Activated CD8-positive, alpha-beta memory T cell treated with anti-CD3 and anti-CD28 coated beads for 4 hours (primary cell): ENCODE data around the gene HNF4A.

ENCODE experiments used
- DNase-seq, 2 donors: peaks; one replicate each; pipeline ENCODE4 v3.0.0-alpha.2; 2020; ENCODE audit warnings: low read depth in 2 of 2

The HNF4A gene

GRCh38 chr20:44442298-44443070 lies 87.0 kb downstream of the HNF4A start:
- no peak for DNase-seq

- no peak for DNase-seq
Measured at GRCh38 chr20:44445742-44446710, 90.5 kb downstream of the HNF4A start.

GRCh38 chr20:44447827-44448419 lies 92.4 kb downstream of the HNF4A start:
- no peak for DNase-seq

- no peak for DNase-seq
Measured at GRCh38 chr20:44448753-44449546, 93.5 kb downstream of the HNF4A start.

- no peak for DNase-seq
Measured at GRCh38 chr20:44449864-44450263, 94.4 kb downstream of the HNF4A start.

GRCh38 chr20:44450281-44450889 lies 94.9 kb downstream of the HNF4A start:
- no peak for DNase-seq

- no peak for DNase-seq
Measured at GRCh38 chr20:44450903-44451450, 95.5 kb downstream of the HNF4A start.

- no peak for DNase-seq
Measured at GRCh38 chr20:44454306-44454963, 98.9 kb downstream of the HNF4A start.

- DNase-seq: no peak
Measured at GRCh38 chr20:44455126-44455525, 99.6 kb downstream of the HNF4A start.

GRCh38 chr20:44456611-44457010 lies 101.1 kb downstream of the HNF4A start:
- no peak for DNase-seq

- DNase-seq: no peak
Measured at GRCh38 chr20:44457016-44457415, 101.5 kb downstream of the HNF4A start.

GRCh38 chr20:44459271-44459670 lies 103.8 kb downstream of the HNF4A start:
- DNase-seq: no peak

GRCh38 chr20:44460795-44461141 lies 105.3 kb downstream of the HNF4A start:
- DNase-seq: no peak

- DNase-seq: no peak
Measured at GRCh38 chr20:44461142-44461802, 105.8 kb downstream of the HNF4A start.

GRCh38 chr20:44461803-44462174 lies 106.3 kb downstream of the HNF4A start:
- DNase-seq: no peak

GRCh38 chr20:44463466-44463865 lies 108.0 kb downstream of the HNF4A start:
- no peak for DNase-seq

- no peak for DNase-seq
Measured at GRCh38 chr20:44464514-44464913, 109.0 kb downstream of the HNF4A start.

GRCh38 chr20:44465001-44465560 lies 109.6 kb downstream of the HNF4A start:
- DNase-seq: no peak

- DNase-seq: no peak
Measured at GRCh38 chr20:44467289-44467883, 111.9 kb downstream of the HNF4A start.
